ENCODE data around the gene ABCC2.
"Not testable (repeated sequence)": the region's sequence is repeated elsewhere in the genome, so short reads cannot be mapped to it uniquely, and the experiment has no call there.

ABCC2 gene

DNA sequence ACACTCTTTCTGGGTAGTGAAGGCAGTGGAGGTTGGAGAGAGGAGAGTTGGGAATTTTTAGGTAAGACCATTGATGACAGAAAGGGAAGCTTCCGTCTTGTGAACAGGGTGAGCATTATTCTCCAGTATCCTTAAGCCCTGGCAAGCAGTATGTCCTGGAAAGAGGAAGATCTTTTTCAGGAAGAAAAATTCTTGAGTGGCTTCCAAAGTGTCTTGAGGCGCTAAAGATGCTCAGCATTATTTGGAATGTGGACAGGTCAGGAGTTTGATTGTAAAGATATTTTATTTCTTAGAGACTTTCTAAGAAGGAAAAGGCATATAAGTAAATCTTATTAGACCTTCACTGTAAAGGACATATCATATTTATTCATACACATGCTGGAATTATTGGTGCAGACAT, 54.3 kb downstream of the ABCC2 start:
- Histone ChIP-seq H2AFZ (ENCODE audit: low read length) (no peak overlapping the region), H3K79me2 (ENCODE audit: insufficient read depth, low read length) (no peaks in the 10 kb centered on the region), H3F3A (ENCODE audit: low read depth) (no peaks in the 10 kb centered on the region), H3K36me3 (ENCODE audit: insufficient read depth, low read length) (no peaks in the 10 kb centered on the region), H3K9me3 (ENCODE audit: insufficient read depth, low read depth, low read length) (no peaks in the 10 kb centered on the region), H3K9me2 (replicated peaks; ENCODE audit: low read depth, low read length) (no peaks in the 10 kb centered on the region), H4K20me1 (ENCODE audit: insufficient read depth, low read length, poor library complexity, severe bottlenecking) (no peaks in the 10 kb centered on the region), H3K4me3 (ENCODE audit: low read length, poor library complexity, severe bottlenecking) (no peak overlapping the region), H3K27me3 (ENCODE audit: insufficient read depth, low read length, poor library complexity, severe bottlenecking) (no peaks in the 10 kb centered on the region), H3K9ac (ENCODE audit: low read depth, low read length, poor library complexity, severe bottlenecking) (no peak overlapping the region), H3K4me2 (ENCODE audit: low read depth, low read length, poor library complexity, severe bottlenecking) (no peak overlapping the region), H3K4me1 (ENCODE audit: insufficient read depth, low read length, poor library complexity, severe bottlenecking) (peaks cover 4% of the 10 kb centered on the region)
- no peak for TF ChIP-seq CTCF (conservative IDR thresholded peaks at IDR 0.05; ENCODE audit: low read length)
- no peak for TF ChIP-seq EZH2phosphoT487 (IDR thresholded peaks at IDR 0.05; ENCODE audit: borderline replicate concordance)

GRCh38 chr10:99840859-99841258, 58.4 kb downstream of the ABCC2 start:
- H3K27me3 ChIP-seq (ENCODE audit: insufficient read depth, low read length, poor library complexity, severe bottlenecking); H3K79me2 ChIP-seq (ENCODE audit: insufficient read depth, low read length); H3K4me3 ChIP-seq (ENCODE audit: low read length, poor library complexity, severe bottlenecking); H2AFZ ChIP-seq (ENCODE audit: low read length); H3K9me2 ChIP-seq (replicated peaks; ENCODE audit: low read depth, low read length); H3K9ac ChIP-seq (ENCODE audit: low read depth, low read length, poor library complexity, severe bottlenecking); H3K36me3 ChIP-seq (ENCODE audit: insufficient read depth, low read length); H4K20me1 ChIP-seq (ENCODE audit: insufficient read depth, low read length, poor library complexity, severe bottlenecking); H3K4me2 ChIP-seq (ENCODE audit: low read depth, low read length, poor library complexity, severe bottlenecking); H3F3A ChIP-seq (ENCODE audit: low read depth); H3K9me3 ChIP-seq (ENCODE audit: insufficient read depth, low read depth, low read length); H3K4me1 ChIP-seq (ENCODE audit: insufficient read depth, low read length, poor library complexity, severe bottlenecking): not testable (repeated sequence)

GRCh38 chr10:99841746-99842145, 59.3 kb downstream of the ABCC2 start:
- H3K4me2 ChIP-seq (ENCODE audit: low read depth, low read length, poor library complexity, severe bottlenecking): no peak overlapping the region
- no peaks in the 10 kb centered on the region for H3K27me3 ChIP-seq (ENCODE audit: insufficient read depth, low read length, poor library complexity, severe bottlenecking)
- TF ChIP-seq CTCF (conservative IDR thresholded peaks at IDR 0.05; ENCODE audit: low read length) (no peak), EZH2phosphoT487 (IDR thresholded peaks at IDR 0.05; ENCODE audit: borderline replicate concordance) (no peak)
- H4K20me1 ChIP-seq (ENCODE audit: insufficient read depth, low read length, poor library complexity, severe bottlenecking): no peaks in the 10 kb centered on the region
- no peaks in the 10 kb centered on the region for H3F3A ChIP-seq (ENCODE audit: low read depth)
- no peak overlapping the region for H3K4me3 ChIP-seq (ENCODE audit: low read length, poor library complexity, severe bottlenecking)
- no peaks in the 10 kb centered on the region for H3K79me2 ChIP-seq (ENCODE audit: insufficient read depth, low read length)
- H3K4me1 ChIP-seq (ENCODE audit: insufficient read depth, low read length, poor library complexity, severe bottlenecking): no peaks in the 10 kb centered on the region
- H3K36me3 ChIP-seq (ENCODE audit: insufficient read depth, low read length): no peaks in the 10 kb centered on the region
- H3K9me2 ChIP-seq (replicated peaks; ENCODE audit: low read depth, low read length): no peaks in the 10 kb centered on the region
- no peaks in the 10 kb centered on the region for H3K9me3 ChIP-seq (ENCODE audit: insufficient read depth, low read depth, low read length)
- no peak overlapping the region for H3K9ac ChIP-seq (ENCODE audit: low read depth, low read length, poor library complexity, severe bottlenecking)
- H2AFZ ChIP-seq (ENCODE audit: low read length): no peak overlapping the region

DNA sequence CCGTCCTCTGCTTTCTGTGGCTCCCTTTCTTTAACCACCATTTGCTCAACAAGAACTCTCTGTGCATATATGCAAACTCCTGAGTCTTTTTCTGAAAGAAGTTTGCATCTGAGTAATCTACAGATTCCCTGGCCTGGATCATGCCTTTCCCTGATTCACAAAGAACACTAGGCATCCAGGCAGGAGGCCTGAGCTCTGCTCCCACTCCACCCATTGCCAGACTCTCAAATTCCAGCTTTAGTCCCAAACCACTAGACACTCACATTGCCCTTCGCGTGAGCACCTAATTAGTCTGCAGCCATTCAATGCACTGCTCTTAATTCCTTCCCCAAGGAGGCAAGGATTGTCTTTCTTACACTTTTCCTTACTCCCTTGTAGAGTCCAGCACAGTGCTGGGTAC, 60.9 kb downstream of the ABCC2 start:
- H2AFZ ChIP-seq (ENCODE audit: low read length): no peak overlapping the region
- no peak overlapping the region for H3K4me2 ChIP-seq (ENCODE audit: low read depth, low read length, poor library complexity, severe bottlenecking)
- H3K36me3 ChIP-seq (ENCODE audit: insufficient read depth, low read length): no peaks in the 10 kb centered on the region
- H3K9me2 ChIP-seq (replicated peaks; ENCODE audit: low read depth, low read length): no peaks in the 10 kb centered on the region
- no peaks in the 10 kb centered on the region for H3F3A ChIP-seq (ENCODE audit: low read depth)
- H3K79me2 ChIP-seq (ENCODE audit: insufficient read depth, low read length): no peaks in the 10 kb centered on the region
- no peak for TF ChIP-seq EZH2phosphoT487 (IDR thresholded peaks at IDR 0.05; ENCODE audit: borderline replicate concordance)
- TF ChIP-seq CTCF (conservative IDR thresholded peaks at IDR 0.05; ENCODE audit: low read length): no peak
- H3K9ac ChIP-seq (ENCODE audit: low read depth, low read length, poor library complexity, severe bottlenecking): no peak overlapping the region
- no peak overlapping the region for H3K4me3 ChIP-seq (ENCODE audit: low read length, poor library complexity, severe bottlenecking)
- no peaks in the 10 kb centered on the region for H3K27me3 ChIP-seq (ENCODE audit: insufficient read depth, low read length, poor library complexity, severe bottlenecking)
- H3K4me1 ChIP-seq (ENCODE audit: insufficient read depth, low read length, poor library complexity, severe bottlenecking): no peaks in the 10 kb centered on the region
- no peaks in the 10 kb centered on the region for H3K9me3 ChIP-seq (ENCODE audit: insufficient read depth, low read depth, low read length)
- H4K20me1 ChIP-seq (ENCODE audit: insufficient read depth, low read length, poor library complexity, severe bottlenecking): no peaks in the 10 kb centered on the region

Data from Loucy (cell line).